K562 (cell line): ENCODE measurements around the gene CGGBP1. TPM values are rescaled to one million over a fixed set of nuclear protein-coding genes. Genes with fewer than 3 reads are reported as not detected.

Experiments used
- BCLAF1 ChIP-seq, 2 experiments: fragments of 450-650 bp in 1 of 2; IDR thresholded peaks; 2 replicates each; pipeline ENCODE4 v1.6.1; 2011 to 2017; ENCODE audit warnings: low read depth in 2 of 2, antibody characterized with exemption in 1 of 2, borderline replicate concordance in 1 of 2, low read length in 1 of 2, mild to moderate bottlenecking in 1 of 2, mixed read lengths in 1 of 2; ENCODE audit not compliant: control insufficient read depth in 1 of 2
- CBFA2T3 ChIP-seq: fragments of 450-650 bp; IDR thresholded peaks from 2 replicates; pipeline ENCODE4 v1.6.1; 2017
- CBX2 ChIP-seq: fragments of 200-600 bp; sonication (generic); IDR thresholded peaks from one replicate; pipeline ENCODE4 v1.6.1; 2012; ENCODE audit warnings: mild to moderate bottlenecking, low read length, inconsistent platforms; ENCODE audit not compliant: insufficient read depth, poor library complexity, severe bottlenecking
- CHCHD3 ChIP-seq: fragments of 250-450 bp; sonication (Bioruptor Pico); IDR thresholded peaks from 2 replicates; pipeline ENCODE4 v2.1.2; 2022; ENCODE audit warnings: mild to moderate bottlenecking
- HCFC1 ChIP-seq: IDR thresholded peaks from 2 replicates; pipeline ENCODE4 v1.6.1; 2012; ENCODE audit warnings: low read depth, low read length, improper control_type of control experiment
- HNRNPK ChIP-seq: fragments of 200-400 bp; formaldehyde crosslinking; IDR thresholded peaks from one replicate; pipeline ENCODE4 v1.6.1; 2018; ENCODE audit warnings: mild to moderate bottlenecking, low read depth, low read length; ENCODE audit not compliant: poor library complexity, severe bottlenecking
- JUN ChIP-seq, 2 experiments: sonication (generic) in 1 of 2; formaldehyde crosslinking in 1 of 2; IDR thresholded peaks; 2 replicates each; pipeline versions ENCODE4 v1.6.1 to v1.8.0; 2012 to 2022; ENCODE audit warnings: borderline replicate concordance in 2 of 2, mild to moderate bottlenecking in 2 of 2, improper control_type of control experiment in 1 of 2, low read depth in 1 of 2, low read length in 1 of 2, missing genetic modification reagents in 1 of 2
- MIER1 ChIP-seq: fragments of 450-650 bp; IDR thresholded peaks from 2 replicates; pipeline ENCODE4 v1.6.1; 2016; ENCODE audit warnings: antibody characterized with exemption, mild to moderate bottlenecking, low read depth
- NRF1 ChIP-seq, 2 experiments: fragments of 450-650 bp; IDR thresholded peaks in 1 of 2; conservative IDR thresholded peaks in 1 of 2; 2 replicates each; pipeline ENCODE4 v1.6.1; 2014; ENCODE audit warnings: mild to moderate bottlenecking in 2 of 2
- POLR2A ChIP-seq: fragments of 450-650 bp; conservative IDR thresholded peaks from 2 replicates; pipeline ENCODE4 v1.6.1; 2016
- SFPQ ChIP-seq: fragments of 200-400 bp; formaldehyde crosslinking; IDR thresholded peaks from 2 replicates; pipeline ENCODE4 v1.6.1; 2017; ENCODE audit warnings: mild to moderate bottlenecking, low read depth, low read length, moderate library complexity
- TAL1 ChIP-seq: fragments of 450-650 bp; IDR thresholded peaks from 2 replicates; pipeline ENCODE4 v1.6.1; 2016; ENCODE audit warnings: mild to moderate bottlenecking
- USF2 ChIP-seq: sonication (generic); formaldehyde crosslinking; IDR thresholded peaks from 2 replicates; pipeline ENCODE4 v1.5.0; 2020; ENCODE audit warnings: missing genetic modification reagents
- XRCC4 ChIP-seq: IDR thresholded peaks from one replicate; pipeline ENCODE4 v1.6.1; 2011; ENCODE audit not compliant: insufficient read depth, insufficient read length; ENCODE audit errors: extremely low read depth
- ZNF41 ChIP-seq: fragments of 250-450 bp; sonication (Bioruptor Pico); conservative IDR thresholded peaks from 2 replicates; pipeline ENCODE4 v1.4.0; 2020; ENCODE audit warnings: mild to moderate bottlenecking
- ZNF518B ChIP-seq: fragments of 250-450 bp; sonication (Bioruptor Pico); IDR thresholded peaks from 2 replicates; pipeline ENCODE4 v1.5.0; 2021; ENCODE audit warnings: mild to moderate bottlenecking, moderate library complexity
- ZNF778 ChIP-seq: fragments of 450-650 bp; formaldehyde crosslinking; IDR thresholded peaks from 2 replicates; pipeline ENCODE4 v1.4.0; 2020; ENCODE audit warnings: mild to moderate bottlenecking, moderate library complexity
- ZNF830 ChIP-seq: fragments of 250-450 bp; sonication (Bioruptor Pico); IDR thresholded peaks from 2 replicates; pipeline ENCODE4 v1.5.0; 2021; ENCODE audit warnings: mild to moderate bottlenecking
- polyA plus RNA-seq, 8 experiments: library from polyadenylated mRNA; depleted of rRNA in 4 of 8; stranded (reverse) in 5 of 8; unstranded in 3 of 8; fragments of >200 nt; fragmentation: Nextera tagmentation in 2 of 8; fragmentation: Illumina TruSeq in 1 of 8; extraction: Ambion mirVana in 2 of 8; extraction: Trizol in 1 of 8; gene quantifications; 2 replicates each; pipeline versions ENCODE4 v1.2.1 to v1.2.3, GENCODE V29; 2011 to 2014; ENCODE audit warnings: inconsistent platforms in 1 of 8, missing spikeins in 1 of 8
- total RNA-seq, 7 experiments: library from RNA; depleted of rRNA in 6 of 7; stranded (reverse); fragments of >200 nt in 6 of 7; fragmentation: Illumina TruSeq in 2 of 7; extraction: Trizol in 2 of 7; gene quantifications; 2 replicates each; pipeline versions ENCODE4 v1.2.1 to v1.2.3, GENCODE V29; 2011 to 2021; ENCODE audit warnings: low replicate concordance in 1 of 7

The CGGBP1 gene
- total and polyA plus RNA-seq, 9 of the 15 experiments (the other 6 are each of a cell fraction or from before 2014, with no cell fraction given): 14.4 to 47.8 (median 37.8) TPM

GRCh38 chr3:88034491-88035275 is 24.1 kb downstream of the CGGBP1 start (continued):
- TF ChIP-seq SFPQ (no peak), HCFC1 (no peak), USF2 (CRISPR knock-in tag) (no peak), CBFA2T3 (peak; percentile 80), XRCC4 (no peak), POLR2A (0 out of 2 replicates have a peak, but pooled peaks have one; percentile 34), JUN (IDR thresholded peaks at IDR 0.05; ENCODE audit: borderline replicate concordance, low read depth, low read length) (no peak), JUN (CRISPR knock-in tag; IDR thresholded peaks at IDR 0.05; ENCODE audit: borderline replicate concordance) (no peak), NRF1 (conservative IDR thresholded peaks at IDR 0.05 in 1 of 2, IDR thresholded peaks at IDR 0.05 in 1 of 2) (peak; percentile 34 to 58; a peak in 3 of 4 replicates), ZNF778 (CRISPR knock-in tag) (no peak), ZNF830 (no peak), BCLAF1 (IDR thresholded peaks at IDR 0.05; ENCODE audit: borderline replicate concordance in 1 of 2, control insufficient read depth in 1 of 2, low read depth in 2 of 2, low read length in 1 of 2) (no peak), TAL1 (peak; percentile 33; the same call in 1 of the 2 replicates), CBX2 (no peak), ZNF518B (CRISPR knock-in tag) (no peak), CHCHD3 (CRISPR knock-in tag) (no peak), ZNF41 (no peak), HNRNPK (no peak), MIER1 (no peak)
